ENCODE results near the gene KCNG2. TPM values are rescaled to one million over a fixed set of nuclear protein-coding genes. Genes with fewer than 3 reads are reported as not detected.

The KCNG2 gene
- total and polyA plus RNA-seq, 4 donors: 0.03 to 0.23 (median 0.08) TPM; not detected in 1

DNA sequence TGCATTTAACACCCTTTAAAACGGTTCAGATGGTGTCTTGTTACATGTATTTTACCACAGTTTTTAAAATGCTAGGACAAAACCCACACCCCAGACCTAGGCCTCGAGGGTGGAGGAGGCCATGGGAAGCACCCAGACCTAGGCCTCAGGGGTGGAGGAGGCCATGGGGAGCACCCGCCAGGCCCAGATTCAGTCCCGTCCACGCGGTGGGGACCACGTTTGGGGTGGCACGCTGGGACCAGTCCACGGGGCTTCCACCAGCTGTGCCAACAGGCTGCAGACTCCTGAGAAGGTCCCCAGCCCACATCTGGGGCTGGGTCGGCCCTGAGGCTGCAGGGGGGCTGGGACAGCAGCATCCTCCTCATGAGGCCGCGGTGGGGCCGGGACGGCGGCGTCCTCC is 90.3 kb downstream of the KCNG2 start:
- TF ChIP-seq FOXA1 (IDR thresholded peaks at IDR 0.05): no peak
- TF ChIP-seq TAF1 (conservative IDR thresholded peaks at IDR 0.05): no peak
- no peak for TF ChIP-seq HNF4G (IDR thresholded peaks at IDR 0.05)
- TF ChIP-seq, protein P1, sequence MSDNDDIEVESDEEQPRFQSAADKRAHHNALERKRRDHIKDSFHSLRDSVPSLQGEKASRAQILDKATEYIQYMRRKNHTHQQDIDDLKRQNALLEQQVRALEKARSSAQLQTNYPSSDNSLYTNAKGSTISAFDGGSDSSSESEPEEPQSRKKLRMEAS (IDR thresholded peaks at IDR 0.05): no peak
- DNase-seq (ENCODE audit: low spot score): no peak
- Histone ChIP-seq H3K36me3 (ENCODE audit: control insufficient read depth in 4 of 4, insufficient read depth in 3 of 4, low read depth in 1 of 4, low read length in 3 of 4) (no peaks in the 10 kb centered on the region), H3K9me3 (ENCODE audit: control insufficient read depth in 4 of 4, low read length in 3 of 4) (peaks cover 6 to 33% (median 29%) of the 10 kb centered on the region in 4 donors), H3K4me3 (ENCODE audit: low read depth in 1 of 3, low read length in 3 of 3) (no peak overlapping the region), H3K9ac (ENCODE audit: low read depth in 1 of 2, low read length in 2 of 2) (no peak overlapping the region), H3K4me1 (ENCODE audit: control insufficient read depth in 4 of 4, insufficient read depth in 4 of 4, low read length in 3 of 4) (no peaks in the 10 kb centered on the region), H3K27me3 (ENCODE audit: control insufficient read depth in 4 of 4, insufficient read depth in 4 of 4, low read length in 3 of 4) (no peaks in the 10 kb centered on the region), H3K27ac (ENCODE audit: low read depth in 1 of 2, low read length in 2 of 2) (no peak overlapping the region)
- WGBS: 90% methylated on average over 16 of the region's 16 CpGs

DNA sequence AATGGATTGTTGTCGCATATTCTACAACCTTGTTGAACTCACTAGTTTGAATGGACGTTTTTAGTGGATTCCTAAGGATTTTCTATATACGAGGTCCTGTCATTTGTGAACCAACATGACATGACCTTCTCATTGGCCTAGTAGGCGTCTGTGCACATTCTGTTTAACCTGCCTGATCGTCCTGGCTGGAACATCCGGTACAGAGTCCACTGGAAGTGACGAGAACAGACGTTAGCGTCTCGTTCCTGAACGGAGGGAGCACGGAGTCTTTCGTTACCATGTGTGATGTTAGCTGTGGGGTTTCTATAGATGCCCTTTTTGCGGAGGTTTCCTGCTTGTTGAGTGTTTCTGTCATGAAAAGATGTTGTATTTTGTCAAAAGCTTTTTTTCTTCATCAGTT is 91.8 kb downstream of the KCNG2 start:
- H3K27ac ChIP-seq (ENCODE audit: low read depth in 1 of 2, low read length in 2 of 2): no peak overlapping the region
- WGBS: 88% methylated on average over 14 of the region's 14 CpGs
- DNase-seq (ENCODE audit: low spot score): no peak
- TF ChIP-seq YY1 (IDR thresholded peaks at IDR 0.05) (no peak), HNF4A (conservative IDR thresholded peaks at IDR 0.05) (no peak)
- TF ChIP-seq, protein P2, sequence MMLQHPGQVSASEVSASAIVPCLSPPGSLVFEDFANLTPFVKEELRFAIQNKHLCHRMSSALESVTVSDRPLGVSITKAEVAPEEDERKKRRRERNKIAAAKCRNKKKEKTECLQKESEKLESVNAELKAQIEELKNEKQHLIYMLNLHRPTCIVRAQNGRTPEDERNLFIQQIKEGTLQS (IDR thresholded peaks at IDR 0.05): no peak
- TF ChIP-seq, protein P3, sequence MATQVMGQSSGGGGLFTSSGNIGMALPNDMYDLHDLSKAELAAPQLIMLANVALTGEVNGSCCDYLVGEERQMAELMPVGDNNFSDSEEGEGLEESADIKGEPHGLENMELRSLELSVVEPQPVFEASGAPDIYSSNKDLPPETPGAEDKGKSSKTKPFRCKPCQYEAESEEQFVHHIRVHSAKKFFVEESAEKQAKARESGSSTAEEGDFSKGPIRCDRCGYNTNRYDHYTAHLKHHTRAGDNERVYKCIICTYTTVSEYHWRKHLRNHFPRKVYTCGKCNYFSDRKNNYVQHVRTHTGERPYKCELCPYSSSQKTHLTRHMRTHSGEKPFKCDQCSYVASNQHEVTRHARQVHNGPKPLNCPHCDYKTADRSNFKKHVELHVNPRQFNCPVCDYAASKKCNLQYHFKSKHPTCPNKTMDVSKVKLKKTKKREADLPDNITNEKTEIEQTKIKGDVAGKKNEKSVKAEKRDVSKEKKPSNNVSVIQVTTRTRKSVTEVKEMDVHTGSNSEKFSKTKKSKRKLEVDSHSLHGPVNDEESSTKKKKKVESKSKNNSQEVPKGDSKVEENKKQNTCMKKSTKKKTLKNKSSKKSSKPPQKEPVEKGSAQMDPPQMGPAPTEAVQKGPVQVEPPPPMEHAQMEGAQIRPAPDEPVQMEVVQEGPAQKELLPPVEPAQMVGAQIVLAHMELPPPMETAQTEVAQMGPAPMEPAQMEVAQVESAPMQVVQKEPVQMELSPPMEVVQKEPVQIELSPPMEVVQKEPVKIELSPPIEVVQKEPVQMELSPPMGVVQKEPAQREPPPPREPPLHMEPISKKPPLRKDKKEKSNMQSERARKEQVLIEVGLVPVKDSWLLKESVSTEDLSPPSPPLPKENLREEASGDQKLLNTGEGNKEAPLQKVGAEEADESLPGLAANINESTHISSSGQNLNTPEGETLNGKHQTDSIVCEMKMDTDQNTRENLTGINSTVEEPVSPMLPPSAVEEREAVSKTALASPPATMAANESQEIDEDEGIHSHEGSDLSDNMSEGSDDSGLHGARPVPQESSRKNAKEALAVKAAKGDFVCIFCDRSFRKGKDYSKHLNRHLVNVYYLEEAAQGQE (IDR thresholded peaks at IDR 0.05): no peak
- TF ChIP-seq, protein P4, sequence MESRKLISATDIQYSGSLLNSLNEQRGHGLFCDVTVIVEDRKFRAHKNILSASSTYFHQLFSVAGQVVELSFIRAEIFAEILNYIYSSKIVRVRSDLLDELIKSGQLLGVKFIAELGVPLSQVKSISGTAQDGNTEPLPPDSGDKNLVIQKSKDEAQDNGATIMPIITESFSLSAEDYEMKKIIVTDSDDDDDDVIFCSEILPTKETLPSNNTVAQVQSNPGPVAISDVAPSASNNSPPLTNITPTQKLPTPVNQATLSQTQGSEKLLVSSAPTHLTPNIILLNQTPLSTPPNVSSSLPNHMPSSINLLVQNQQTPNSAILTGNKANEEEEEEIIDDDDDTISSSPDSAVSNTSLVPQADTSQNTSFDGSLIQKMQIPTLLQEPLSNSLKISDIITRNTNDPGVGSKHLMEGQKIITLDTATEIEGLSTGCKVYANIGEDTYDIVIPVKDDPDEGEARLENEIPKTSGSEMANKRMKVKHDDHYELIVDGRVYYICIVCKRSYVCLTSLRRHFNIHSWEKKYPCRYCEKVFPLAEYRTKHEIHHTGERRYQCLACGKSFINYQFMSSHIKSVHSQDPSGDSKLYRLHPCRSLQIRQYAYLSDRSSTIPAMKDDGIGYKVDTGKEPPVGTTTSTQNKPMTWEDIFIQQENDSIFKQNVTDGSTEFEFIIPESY (IDR thresholded peaks at IDR 0.05): no peak
- no peaks in the 10 kb centered on the region for H3K36me3 ChIP-seq (ENCODE audit: control insufficient read depth in 4 of 4, insufficient read depth in 3 of 4, low read depth in 1 of 4, low read length in 3 of 4)
- H3K9me3 ChIP-seq (ENCODE audit: control insufficient read depth in 4 of 4, low read length in 3 of 4): peaks cover 15 to 46% (median 37%) of the 10 kb centered on the region in 4 donors
- H3K27me3 ChIP-seq (ENCODE audit: control insufficient read depth in 4 of 4, insufficient read depth in 4 of 4, low read length in 3 of 4): no peaks in the 10 kb centered on the region
- no peak overlapping the region for H3K9ac ChIP-seq (ENCODE audit: low read depth in 1 of 2, low read length in 2 of 2)
- H3K4me3 ChIP-seq (ENCODE audit: low read depth in 1 of 3, low read length in 3 of 3): no peak overlapping the region
- no peaks in the 10 kb centered on the region for H3K4me1 ChIP-seq (ENCODE audit: control insufficient read depth in 4 of 4, insufficient read depth in 4 of 4, low read length in 3 of 4)

DNA sequence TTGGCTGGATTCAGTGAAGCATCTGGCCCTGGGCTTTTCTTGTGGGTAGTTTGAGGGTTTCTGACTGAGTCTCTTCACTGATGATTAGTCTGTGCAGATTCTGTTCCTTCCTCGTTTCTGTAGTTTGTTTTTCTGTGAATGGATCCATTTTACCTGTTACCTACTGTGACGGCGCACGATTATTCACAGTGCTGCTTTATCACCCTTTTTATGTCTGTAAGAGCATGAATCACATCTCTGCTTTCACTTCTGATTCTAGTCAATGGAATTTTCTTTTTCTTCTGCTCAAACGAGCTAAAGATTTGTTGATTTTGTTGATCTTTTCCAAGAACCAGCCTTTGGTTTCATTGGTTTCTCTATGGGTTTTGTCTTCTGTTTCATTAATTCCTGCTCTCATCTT is 92.9 kb downstream of the KCNG2 start:
- Histone ChIP-seq H3K27me3 (ENCODE audit: control insufficient read depth in 4 of 4, insufficient read depth in 4 of 4, low read length in 3 of 4) (no peaks in the 10 kb centered on the region), H3K4me1 (ENCODE audit: control insufficient read depth in 4 of 4, insufficient read depth in 4 of 4, low read length in 3 of 4) (no peaks in the 10 kb centered on the region), H3K9ac (ENCODE audit: low read depth in 1 of 2, low read length in 2 of 2) (no peak overlapping the region), H3K9me3 (ENCODE audit: control insufficient read depth in 4 of 4, low read length in 3 of 4) (peaks cover 20 to 50% (median 40%) of the 10 kb centered on the region in 4 donors), H3K4me3 (ENCODE audit: low read depth in 1 of 3, low read length in 3 of 3) (peak overlapping the region in 1 of 3 donors; percentile 28), H3K36me3 (ENCODE audit: control insufficient read depth in 4 of 4, insufficient read depth in 3 of 4, low read depth in 1 of 4, low read length in 3 of 4) (no peaks in the 10 kb centered on the region), H3K27ac (ENCODE audit: low read depth in 1 of 2, low read length in 2 of 2) (no peak overlapping the region)
- no peak for DNase-seq (ENCODE audit: low spot score)
- TF ChIP-seq, protein P2 (IDR thresholded peaks at IDR 0.05): no peak
- no peak for TF ChIP-seq SP1 (IDR thresholded peaks at IDR 0.05)
- TF ChIP-seq, protein P1 (IDR thresholded peaks at IDR 0.05): no peak
- TF ChIP-seq EGR1 (IDR thresholded peaks at IDR 0.05; ENCODE audit: low read depth in 2 of 2): no peak
- TF ChIP-seq, protein P5, sequence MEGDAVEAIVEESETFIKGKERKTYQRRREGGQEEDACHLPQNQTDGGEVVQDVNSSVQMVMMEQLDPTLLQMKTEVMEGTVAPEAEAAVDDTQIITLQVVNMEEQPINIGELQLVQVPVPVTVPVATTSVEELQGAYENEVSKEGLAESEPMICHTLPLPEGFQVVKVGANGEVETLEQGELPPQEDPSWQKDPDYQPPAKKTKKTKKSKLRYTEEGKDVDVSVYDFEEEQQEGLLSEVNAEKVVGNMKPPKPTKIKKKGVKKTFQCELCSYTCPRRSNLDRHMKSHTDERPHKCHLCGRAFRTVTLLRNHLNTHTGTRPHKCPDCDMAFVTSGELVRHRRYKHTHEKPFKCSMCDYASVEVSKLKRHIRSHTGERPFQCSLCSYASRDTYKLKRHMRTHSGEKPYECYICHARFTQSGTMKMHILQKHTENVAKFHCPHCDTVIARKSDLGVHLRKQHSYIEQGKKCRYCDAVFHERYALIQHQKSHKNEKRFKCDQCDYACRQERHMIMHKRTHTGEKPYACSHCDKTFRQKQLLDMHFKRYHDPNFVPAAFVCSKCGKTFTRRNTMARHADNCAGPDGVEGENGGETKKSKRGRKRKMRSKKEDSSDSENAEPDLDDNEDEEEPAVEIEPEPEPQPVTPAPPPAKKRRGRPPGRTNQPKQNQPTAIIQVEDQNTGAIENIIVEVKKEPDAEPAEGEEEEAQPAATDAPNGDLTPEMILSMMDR (IDR thresholded peaks at IDR 0.05; ENCODE audit: low read depth, low read length, missing input control): no peak
- TF ChIP-seq JUND (IDR thresholded peaks at IDR 0.05): no peak
- TF ChIP-seq RAD21 (IDR thresholded peaks at IDR 0.05): no peak
- no peak for TF ChIP-seq TAF1 (conservative IDR thresholded peaks at IDR 0.05)
- no peak for TF ChIP-seq HNF4G (IDR thresholded peaks at IDR 0.05)
- TF ChIP-seq, protein P3 (IDR thresholded peaks at IDR 0.05): no peak
- 84% methylated on average over 5 of the region's 5 CpGs for WGBS

Measured in liver (tissue), 9 donors.